CD14-positive monocyte (primary cell): ENCODE measurements around the gene FHIT. TPM values are rescaled to one million over a fixed set of nuclear protein-coding genes. Genes with fewer than 3 reads are reported as not detected.

Source experiments
- DNase-seq, 3 donors: peaks; one replicate each; pipeline ENCODE4 v3.0.0-alpha.2; 2011 to 2022
- H2AFZ ChIP-seq: 2 replicates; pipeline ENCODE4 v1.6.0; 2012; ENCODE audit warnings: mild to moderate bottlenecking, low read depth, low read length, inconsistent platforms; ENCODE audit not compliant: insufficient read depth, poor library complexity, severe bottlenecking
- H3K27ac ChIP-seq, 2 donors: 1 replicate in 1 of 2; 2 replicates in 1 of 2; pipeline ENCODE4 v1.5.1; 2012 to 2013; ENCODE audit warnings: low read length in 2 of 2, control low read depth in 1 of 2, inconsistent platforms in 1 of 2, low read depth in 1 of 2, mild to moderate bottlenecking in 1 of 2
- H3K27me3 ChIP-seq, 2 donors: one replicate each; pipeline versions ENCODE4 v1.6.0 to v1.6.1; 2011 to 2013; ENCODE audit warnings: low read length in 2 of 2; ENCODE audit not compliant: control insufficient read depth in 2 of 2, insufficient read depth in 2 of 2
- H3K36me3 ChIP-seq, 2 donors: replicated peaks in 1 of 2; 1 replicate in 1 of 2; 2 replicates in 1 of 2; pipeline versions ENCODE4 v1.5.1 to v1.6.1; 2012 to 2013; ENCODE audit warnings: low read length in 2 of 2, control low read depth in 1 of 2, inconsistent platforms in 1 of 2, mild to moderate bottlenecking in 1 of 2; ENCODE audit not compliant: insufficient read depth in 2 of 2, control insufficient read depth in 1 of 2
- H3K4me1 ChIP-seq, 2 donors: 1 replicate in 1 of 2; 2 replicates in 1 of 2; pipeline versions ENCODE4 v1.5.1 to v1.6.1; 2012 to 2013; ENCODE audit warnings: low read length in 2 of 2, control low read depth in 1 of 2, inconsistent platforms in 1 of 2, mild to moderate bottlenecking in 1 of 2, moderate library complexity in 1 of 2; ENCODE audit not compliant: insufficient read depth in 2 of 2, control insufficient read depth in 1 of 2
- H3K4me2 ChIP-seq: replicated peaks from 2 replicates; pipeline ENCODE3; 2012; ENCODE audit warnings: low read length, moderate library complexity, mild to moderate bottlenecking; ENCODE audit not compliant: poor library complexity, severe bottlenecking; ENCODE audit errors: extremely low read depth
- H3K4me3 ChIP-seq, 3 experiments: fragments of 200-600 bp in 1 of 3; sonication (generic) in 1 of 3; replicated peaks in 1 of 3; 1 replicate in 2 of 3; 2 replicates in 1 of 3; pipeline ENCODE4 v1.5.1; 2011 to 2013; ENCODE audit warnings: low read length in 3 of 3, mild to moderate bottlenecking in 3 of 3, control low read depth in 2 of 3, low read depth in 2 of 3, inconsistent platforms in 1 of 3, moderate library complexity in 1 of 3
- H3K79me2 ChIP-seq: 2 replicates; pipeline ENCODE4 v1.6.0; 2012; ENCODE audit warnings: mild to moderate bottlenecking, control low read depth, inconsistent platforms, low read length, moderate library complexity; ENCODE audit not compliant: insufficient read depth
- H3K9ac ChIP-seq: 2 replicates; pipeline ENCODE4 v1.6.0; 2017; ENCODE audit warnings: low read length, mild to moderate bottlenecking; ENCODE audit not compliant: insufficient read depth, poor library complexity, severe bottlenecking
- H3K9me3 ChIP-seq, 2 donors: replicated peaks in 1 of 2; 1 replicate in 1 of 2; 2 replicates in 1 of 2; pipeline versions ENCODE4 v1.5.1 to v1.6.1; 2012 to 2013; ENCODE audit warnings: low read length in 2 of 2, control low read depth in 1 of 2; ENCODE audit not compliant: control insufficient read depth in 1 of 2, insufficient read depth in 1 of 2
- H4K20me1 ChIP-seq: 2 replicates; pipeline ENCODE4 v1.6.0; 2012; ENCODE audit warnings: mild to moderate bottlenecking, low read length, control low read depth, moderate library complexity; ENCODE audit not compliant: insufficient read depth
- H3K27ac Mint-ChIP-seq, 7 donors: one replicate each; pipeline ENCODE4 v1.8.0; 2020; ENCODE audit warnings: mild to moderate bottlenecking in 7 of 7, mixed read lengths in 7 of 7, moderate library complexity in 6 of 7, inconsistent platforms in 2 of 7
- H3K27me3 Mint-ChIP-seq, 3 donors: one replicate each; pipeline ENCODE4 v1.8.0; 2021 to 2022; ENCODE audit warnings: low read depth in 3 of 3, mild to moderate bottlenecking in 3 of 3, mixed read lengths in 3 of 3, moderate library complexity in 3 of 3, inconsistent platforms in 1 of 3
- H3K36me3 Mint-ChIP-seq, 2 donors: one replicate each; pipeline ENCODE4 v1.8.0; 2020; ENCODE audit warnings: mixed read lengths in 2 of 2, inconsistent platforms in 1 of 2, mild to moderate bottlenecking in 1 of 2
- H3K4me1 Mint-ChIP-seq: one replicate; pipeline ENCODE4 v1.8.0; 2020; ENCODE audit warnings: mild to moderate bottlenecking, mixed read lengths
- H3K4me3 Mint-ChIP-seq, 2 donors: one replicate each; pipeline ENCODE4 v1.8.0; 2020; ENCODE audit warnings: mild to moderate bottlenecking in 2 of 2, mixed read lengths in 2 of 2, moderate library complexity in 1 of 2
- H3K9me3 Mint-ChIP-seq, 7 donors: one replicate each; pipeline ENCODE4 v1.8.0; 2020 to 2022; ENCODE audit warnings: mixed read lengths in 7 of 7, mild to moderate bottlenecking in 6 of 7, moderate library complexity in 6 of 7, inconsistent platforms in 2 of 7
- WGBS: methylation state at CpG from one replicate; pipeline ENCODE4 v1.1.5; 2013; ENCODE audit warnings: missing lambda C conversion rate; ENCODE audit not compliant: insufficient coverage; 5-methylcytosine and 5-hydroxymethylcytosine counted together
- intact Hi-C, 2 donors: fragments of 100-400 bp; cut with micrococcal nuclease; formaldehyde crosslinking; loops; one replicate each; pipeline versions ENCODE4 v1.15.0 to v1.15.1; 2023
- polyA plus RNA-seq, 3 donors: library from polyadenylated mRNA; depleted of rRNA in 1 of 3; unstranded in 2 of 3; stranded (reverse) in 1 of 3; fragments of 300-500 nt in 2 of 3; fragments of >200 nt in 1 of 3; fragmentation: Illumina TruSeq in 2 of 3; gene quantifications; 1 replicate in 2 of 3; 2 replicates in 1 of 3; pipeline ENCODE4 v1.2.3, GENCODE V29; 2012 to 2021
- TF ChIP-seq, protein P1 (sequence below): fragments of 200-600 bp; IDR thresholded peaks from one replicate; pipeline ENCODE4 v1.8.0; 2022; ENCODE audit warnings: antibody characterized with exemption, mild to moderate bottlenecking

FHIT gene
- polyA plus RNA-seq, 3 donors = 1.7 to 3.4 (median 3.2) TPM

GRCh38 chr3:60754617-60755016 lies 496.6 kb downstream of the FHIT start:
- H3K4me2 ChIP-seq = no peak overlapping the region
- peaks cover 7 to 23% (median 18%) of the 10 kb centered on the region in 7 donors for H3K9me3 Mint-ChIP-seq
- no peaks in the 10 kb centered on the region for H3K27me3 Mint-ChIP-seq
- H3K9me3 ChIP-seq = peaks cover 11 to 14% of the 10 kb centered on the region in 2 donors
- no peak overlapping the region for H3K4me3 Mint-ChIP-seq
- no peak overlapping the region for H3K4me3 ChIP-seq
- no peaks in the 10 kb centered on the region for H3K36me3 ChIP-seq
- no peaks in the 10 kb centered on the region for H3K79me2 ChIP-seq
- peaks cover 0 to 4% of the 10 kb centered on the region in 2 donors for H3K36me3 Mint-ChIP-seq
- peaks cover 43% of the 10 kb centered on the region for H3K4me1 Mint-ChIP-seq
- H3K27ac ChIP-seq = no peak overlapping the region
- peaks cover 30 to 37% of the 10 kb centered on the region in 2 donors for H3K4me1 ChIP-seq
- H3K9ac ChIP-seq = no peak overlapping the region
- WGBS = 70% methylated on average over 1 of the region's 1 CpG
- no peak for DNase-seq
- H3K27ac Mint-ChIP-seq = no peak overlapping the region
- no peak overlapping the region for H2AFZ ChIP-seq
- no peaks in the 10 kb centered on the region for H3K27me3 ChIP-seq
- intact Hi-C loops = no loop called here
- no peaks in the 10 kb centered on the region for H4K20me1 ChIP-seq
- TF ChIP-seq, protein P1, sequence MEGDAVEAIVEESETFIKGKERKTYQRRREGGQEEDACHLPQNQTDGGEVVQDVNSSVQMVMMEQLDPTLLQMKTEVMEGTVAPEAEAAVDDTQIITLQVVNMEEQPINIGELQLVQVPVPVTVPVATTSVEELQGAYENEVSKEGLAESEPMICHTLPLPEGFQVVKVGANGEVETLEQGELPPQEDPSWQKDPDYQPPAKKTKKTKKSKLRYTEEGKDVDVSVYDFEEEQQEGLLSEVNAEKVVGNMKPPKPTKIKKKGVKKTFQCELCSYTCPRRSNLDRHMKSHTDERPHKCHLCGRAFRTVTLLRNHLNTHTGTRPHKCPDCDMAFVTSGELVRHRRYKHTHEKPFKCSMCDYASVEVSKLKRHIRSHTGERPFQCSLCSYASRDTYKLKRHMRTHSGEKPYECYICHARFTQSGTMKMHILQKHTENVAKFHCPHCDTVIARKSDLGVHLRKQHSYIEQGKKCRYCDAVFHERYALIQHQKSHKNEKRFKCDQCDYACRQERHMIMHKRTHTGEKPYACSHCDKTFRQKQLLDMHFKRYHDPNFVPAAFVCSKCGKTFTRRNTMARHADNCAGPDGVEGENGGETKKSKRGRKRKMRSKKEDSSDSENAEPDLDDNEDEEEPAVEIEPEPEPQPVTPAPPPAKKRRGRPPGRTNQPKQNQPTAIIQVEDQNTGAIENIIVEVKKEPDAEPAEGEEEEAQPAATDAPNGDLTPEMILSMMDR = no peak

- Histone ChIP-seq H3K36me3 (no peaks in the 10 kb centered on the region), H3K79me2 (no peaks in the 10 kb centered on the region), H3K4me3 (no peak overlapping the region), H3K4me1 (peaks cover 12 to 19% of the 10 kb centered on the region in 2 donors), H3K4me2 (no peak overlapping the region), H4K20me1 (no peaks in the 10 kb centered on the region), H3K27ac (no peak overlapping the region), H3K27me3 (no peaks in the 10 kb centered on the region), H3K9me3 (peaks cover 11 to 14% of the 10 kb centered on the region in 2 donors), H2AFZ (no peak overlapping the region), H3K9ac (no peak overlapping the region)
- Mint-ChIP-seq H3K9me3 (peaks cover 5 to 23% (median 15%) of the 10 kb centered on the region in 7 donors), H3K27ac (no peak overlapping the region), H3K4me3 (no peak overlapping the region), H3K36me3 (peaks cover 0 to 4% of the 10 kb centered on the region in 2 donors), H3K4me1 (peaks cover 25% of the 10 kb centered on the region), H3K27me3 (no peaks in the 10 kb centered on the region)
- WGBS = 93% methylated on average over 3 of the region's 3 CpGs
- TF ChIP-seq, protein P1 = no peak
- DNase-seq = no peak
- intact Hi-C loops = no loop called here
Measured at GRCh38 chr3:60752809-60753208, 498.4 kb downstream of the FHIT start.
